ENCODE data around the gene TXLNG. TPM values are rescaled to one million over a fixed set of nuclear protein-coding genes. Genes with fewer than 3 reads are reported as not detected.
A peak's percentile ranks its signal among the peaks of the same experiment; 100 is the strongest.

The TXLNG gene
- polyA plus RNA-seq, 4 donors: 5.4 to 17.2 (median 9.2) TPM

- Histone ChIP-seq H3K9me3 (ENCODE audit: control insufficient read depth in 2 of 2, insufficient read depth in 1 of 2, low read depth in 1 of 2, low read length in 1 of 2) (no peaks in the 10 kb centered on the region), H3K27ac (ENCODE audit: low read depth in 1 of 3, low read length in 2 of 3) (peak overlapping the region in 1 of 3 donors; percentile 63), H3K36me3 (ENCODE audit: control insufficient read depth in 3 of 3, insufficient read depth in 2 of 3, low read depth in 1 of 3, low read length in 3 of 3) (peaks cover 0 to 18% (median 4%) of the 10 kb centered on the region in 3 donors), H3K4me3 (ENCODE audit: low read depth in 1 of 3, low read length in 3 of 3) (no peak overlapping the region), H3K27me3 (ENCODE audit: control insufficient read depth in 3 of 3, insufficient read depth in 3 of 3, low read length in 3 of 3) (no peaks in the 10 kb centered on the region), H3K4me1 (ENCODE audit: control insufficient read depth in 3 of 3, insufficient read depth in 2 of 3, low read depth in 1 of 3, low read length in 2 of 3) (peaks cover 0 to 5% (median 0%) of the 10 kb centered on the region in 3 donors)
- 25 to 55% (median 43%) methylated on average over 5 of the region's 5 CpGs for WGBS, 3 donors
- DNase-seq: peak; percentile 45 to 69
- no peak for FAIRE-seq
Measured at GRCh38 chrX:16819634-16820033, 33.4 kb downstream of the TXLNG start.

- H3K27ac ChIP-seq (ENCODE audit: low read depth in 1 of 3, low read length in 2 of 3): no peak overlapping the region
- WGBS, 3 donors: 86 to 97% (median 90%) methylated on average over 2 of the region's 2 CpGs
- FAIRE-seq: no peak
- peaks cover 0 to 5% (median 0%) of the 10 kb centered on the region in 3 donors for H3K4me1 ChIP-seq (ENCODE audit: control insufficient read depth in 3 of 3, insufficient read depth in 2 of 3, low read depth in 1 of 3, low read length in 2 of 3)
- no peak overlapping the region for H3K4me3 ChIP-seq (ENCODE audit: low read depth in 1 of 3, low read length in 3 of 3)
- no peak for DNase-seq
- no peaks in the 10 kb centered on the region for H3K9me3 ChIP-seq (ENCODE audit: control insufficient read depth in 2 of 2, insufficient read depth in 1 of 2, low read depth in 1 of 2, low read length in 1 of 2)
- no peaks in the 10 kb centered on the region for H3K27me3 ChIP-seq (ENCODE audit: control insufficient read depth in 3 of 3, insufficient read depth in 3 of 3, low read length in 3 of 3)
- peaks cover 0 to 18% (median 4%) of the 10 kb centered on the region in 3 donors for H3K36me3 ChIP-seq (ENCODE audit: control insufficient read depth in 3 of 3, insufficient read depth in 2 of 3, low read depth in 1 of 3, low read length in 3 of 3)
Measured at GRCh38 chrX:16822723-16823122, 36.5 kb downstream of the TXLNG start.

DNA sequence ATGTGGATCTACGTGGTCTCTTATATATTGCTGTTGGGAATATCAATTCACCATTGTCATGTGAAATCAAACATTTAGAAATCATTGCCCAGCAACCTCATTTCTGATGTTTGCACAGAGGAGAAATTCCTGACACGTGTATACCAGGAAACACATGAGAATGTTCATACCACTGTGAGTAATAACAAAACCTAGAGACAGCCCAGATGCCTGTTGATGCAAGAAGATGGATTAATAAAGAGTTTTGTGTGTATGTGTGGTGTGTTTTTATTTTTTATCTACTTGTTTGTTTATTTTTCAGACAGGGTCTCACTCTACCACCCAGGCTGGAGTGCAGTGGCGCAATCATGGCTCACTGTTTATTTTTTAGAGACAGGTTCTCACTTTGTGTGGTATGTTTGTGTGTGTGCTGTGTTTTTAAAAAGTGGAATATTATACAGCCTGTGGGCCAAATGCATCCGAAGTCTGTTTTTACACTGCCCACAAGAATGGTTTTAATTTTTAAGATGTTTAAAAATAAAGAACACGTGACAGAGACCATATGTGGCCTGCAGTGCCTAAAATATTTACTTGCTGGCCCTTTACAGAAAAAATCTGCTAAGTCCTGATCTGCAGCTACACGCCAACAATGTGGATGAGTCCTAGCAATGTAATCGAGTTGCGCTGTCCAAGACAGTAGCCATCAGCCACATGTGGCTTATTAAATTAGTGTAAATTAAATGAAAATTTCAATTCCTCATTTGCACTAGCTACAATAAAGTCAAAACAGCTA lies 39.2 kb downstream of the TXLNG start:
- WGBS, 3 donors: 67 to 87% (median 81%) methylated on average over 8 of the region's 8 CpGs
- no peak for FAIRE-seq

DNA sequence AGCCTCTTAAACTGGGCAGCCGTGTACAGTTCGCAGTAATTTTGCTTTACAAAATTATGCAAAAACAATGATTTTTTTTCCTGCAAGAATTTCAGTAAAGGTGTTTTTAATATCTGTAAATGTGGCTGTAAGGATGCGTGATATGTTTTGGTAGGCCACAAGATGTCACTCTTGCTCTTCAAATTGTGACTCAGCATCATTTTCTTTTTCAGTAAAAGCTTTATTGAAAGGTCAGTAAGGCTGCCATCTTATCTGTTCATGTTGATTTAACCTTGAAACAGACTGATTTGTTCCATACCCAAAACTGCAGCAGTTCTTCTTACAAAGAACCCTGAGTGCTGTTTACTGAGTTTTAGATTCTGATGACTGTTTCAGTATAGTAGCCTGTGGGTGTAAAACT lies 39.9 kb downstream of the TXLNG start:
- no peaks in the 10 kb centered on the region for H3K9me3 ChIP-seq (ENCODE audit: control insufficient read depth in 2 of 2, insufficient read depth in 1 of 2, low read depth in 1 of 2, low read length in 1 of 2)
- H3K4me1 ChIP-seq (ENCODE audit: control insufficient read depth in 3 of 3, insufficient read depth in 2 of 3, low read depth in 1 of 3, low read length in 2 of 3): no peaks in the 10 kb centered on the region
- H3K27me3 ChIP-seq (ENCODE audit: control insufficient read depth in 3 of 3, insufficient read depth in 3 of 3, low read length in 3 of 3): no peaks in the 10 kb centered on the region
- 42 to 58% (median 56%) methylated on average over 3 of the region's 3 CpGs for WGBS, 3 donors
- DNase-seq: peak; percentile 32 to 37
- peaks cover 0 to 10% (median 4%) of the 10 kb centered on the region in 3 donors for H3K36me3 ChIP-seq (ENCODE audit: control insufficient read depth in 3 of 3, insufficient read depth in 2 of 3, low read depth in 1 of 3, low read length in 3 of 3)
- no peak overlapping the region for H3K4me3 ChIP-seq (ENCODE audit: low read depth in 1 of 3, low read length in 3 of 3)
- no peak overlapping the region for H3K27ac ChIP-seq (ENCODE audit: low read depth in 1 of 3, low read length in 2 of 3)
- peak; percentile 26 for FAIRE-seq

More for the DNA sequence above, 39.2 kb downstream of the TXLNG start:
- Histone ChIP-seq H3K9me3 (ENCODE audit: control insufficient read depth in 2 of 2, insufficient read depth in 1 of 2, low read depth in 1 of 2, low read length in 1 of 2) (no peaks in the 10 kb centered on the region), H3K27me3 (ENCODE audit: control insufficient read depth in 3 of 3, insufficient read depth in 3 of 3, low read length in 3 of 3) (no peaks in the 10 kb centered on the region), H3K36me3 (ENCODE audit: control insufficient read depth in 3 of 3, insufficient read depth in 2 of 3, low read depth in 1 of 3, low read length in 3 of 3) (peaks cover 0 to 15% (median 4%) of the 10 kb centered on the region in 3 donors), H3K4me1 (ENCODE audit: control insufficient read depth in 3 of 3, insufficient read depth in 2 of 3, low read depth in 1 of 3, low read length in 2 of 3) (no peaks in the 10 kb centered on the region), H3K4me3 (ENCODE audit: low read depth in 1 of 3, low read length in 3 of 3) (no peak overlapping the region), H3K27ac (ENCODE audit: low read depth in 1 of 3, low read length in 2 of 3) (no peak overlapping the region)
- DNase-seq: no peak

GRCh38 chrX:16827225-16827624 lies 41.0 kb downstream of the TXLNG start:
- peaks cover 2 to 14% (median 4%) of the 10 kb centered on the region in 3 donors for H3K36me3 ChIP-seq (ENCODE audit: control insufficient read depth in 3 of 3, insufficient read depth in 2 of 3, low read depth in 1 of 3, low read length in 3 of 3)
- H3K27ac ChIP-seq (ENCODE audit: low read depth in 1 of 3, low read length in 2 of 3): peak overlapping the region in 1 of 3 donors; percentile 38
- no peak for DNase-seq
- no peak overlapping the region for H3K4me3 ChIP-seq (ENCODE audit: low read depth in 1 of 3, low read length in 3 of 3)
- FAIRE-seq: no peak
- WGBS, 3 donors: 80 to 98% (median 95%) methylated on average over 2 of the region's 2 CpGs
- H3K9me3 ChIP-seq (ENCODE audit: control insufficient read depth in 2 of 2, insufficient read depth in 1 of 2, low read depth in 1 of 2, low read length in 1 of 2): no peaks in the 10 kb centered on the region
- no peaks in the 10 kb centered on the region for H3K4me1 ChIP-seq (ENCODE audit: control insufficient read depth in 3 of 3, insufficient read depth in 2 of 3, low read depth in 1 of 3, low read length in 2 of 3)
- H3K27me3 ChIP-seq (ENCODE audit: control insufficient read depth in 3 of 3, insufficient read depth in 3 of 3, low read length in 3 of 3): no peaks in the 10 kb centered on the region

GRCh38 chrX:16828124-16828908 lies 42.0 kb downstream of the TXLNG start:
- DNase-seq: no peak
- Histone ChIP-seq H3K27ac (ENCODE audit: low read depth in 1 of 3, low read length in 2 of 3) (peak overlapping the region in 2 of 3 donors; percentile 16 to 77), H3K4me1 (ENCODE audit: control insufficient read depth in 3 of 3, insufficient read depth in 2 of 3, low read depth in 1 of 3, low read length in 2 of 3) (no peaks in the 10 kb centered on the region), H3K36me3 (ENCODE audit: control insufficient read depth in 3 of 3, insufficient read depth in 2 of 3, low read depth in 1 of 3, low read length in 3 of 3) (peaks cover 0 to 11% (median 2%) of the 10 kb centered on the region in 3 donors), H3K9me3 (ENCODE audit: control insufficient read depth in 2 of 2, insufficient read depth in 1 of 2, low read depth in 1 of 2, low read length in 1 of 2) (no peaks in the 10 kb centered on the region), H3K27me3 (ENCODE audit: control insufficient read depth in 3 of 3, insufficient read depth in 3 of 3, low read length in 3 of 3) (no peaks in the 10 kb centered on the region), H3K4me3 (ENCODE audit: low read depth in 1 of 3, low read length in 3 of 3) (no peak overlapping the region)
- WGBS, 3 donors: 44 to 68% (median 60%) methylated on average over 6 of the region's 6 CpGs
- FAIRE-seq: no peak

DNA sequence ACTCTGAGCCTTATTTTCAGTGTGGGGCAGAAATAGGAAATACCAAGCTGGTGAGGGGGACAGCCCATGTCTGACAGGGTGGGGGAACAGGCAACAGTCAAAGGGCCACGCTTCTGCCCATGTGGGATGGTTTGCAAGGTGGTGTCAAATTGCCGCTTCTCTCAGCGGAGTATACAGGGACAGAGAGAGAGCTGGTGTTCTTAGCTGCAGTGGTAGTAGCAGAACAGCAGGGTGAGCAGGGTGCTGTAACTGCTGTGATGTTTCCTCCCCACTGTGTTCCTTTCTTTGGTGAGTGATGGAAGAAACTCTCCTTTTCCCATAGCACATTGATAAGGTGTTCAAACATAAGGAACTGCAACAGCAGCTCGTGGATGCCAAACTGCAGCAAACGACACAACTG lies 46.0 kb downstream of the TXLNG start:
- Histone ChIP-seq H3K27me3 (ENCODE audit: control insufficient read depth in 3 of 3, insufficient read depth in 3 of 3, low read length in 3 of 3) (no peaks in the 10 kb centered on the region), H3K4me1 (ENCODE audit: control insufficient read depth in 3 of 3, insufficient read depth in 2 of 3, low read depth in 1 of 3, low read length in 2 of 3) (no peaks in the 10 kb centered on the region), H3K9me3 (ENCODE audit: control insufficient read depth in 2 of 2, insufficient read depth in 1 of 2, low read depth in 1 of 2, low read length in 1 of 2) (no peaks in the 10 kb centered on the region), H3K36me3 (ENCODE audit: control insufficient read depth in 3 of 3, insufficient read depth in 2 of 3, low read depth in 1 of 3, low read length in 3 of 3) (peaks cover 0 to 23% (median 2%) of the 10 kb centered on the region in 3 donors), H3K4me3 (ENCODE audit: low read depth in 1 of 3, low read length in 3 of 3) (no peak overlapping the region), H3K27ac (ENCODE audit: low read depth in 1 of 3, low read length in 2 of 3) (no peak overlapping the region)
- DNase-seq (no peak), FAIRE-seq (no peak)
- WGBS, 3 donors: 71 to 84% (median 74%) methylated on average over 5 of the region's 5 CpGs

GRCh38 chrX:16834806-16835205 lies 48.5 kb downstream of the TXLNG start:
- no peak overlapping the region for H3K27ac ChIP-seq (ENCODE audit: low read depth in 1 of 3, low read length in 2 of 3)
- no peak for FAIRE-seq

More at GRCh38 chrX:16834806-16835205, 48.5 kb downstream of the TXLNG start:
- H3K4me3 ChIP-seq (ENCODE audit: low read depth in 1 of 3, low read length in 3 of 3): no peak overlapping the region
- WGBS, 3 donors: 89 to 97% (median 94%) methylated on average over 6 of the region's 6 CpGs
- no peak for DNase-seq
- no peaks in the 10 kb centered on the region for H3K9me3 ChIP-seq (ENCODE audit: control insufficient read depth in 2 of 2, insufficient read depth in 1 of 2, low read depth in 1 of 2, low read length in 1 of 2)
- H3K27me3 ChIP-seq (ENCODE audit: control insufficient read depth in 3 of 3, insufficient read depth in 3 of 3, low read length in 3 of 3): no peaks in the 10 kb centered on the region
- no peaks in the 10 kb centered on the region for H3K4me1 ChIP-seq (ENCODE audit: control insufficient read depth in 3 of 3, insufficient read depth in 2 of 3, low read depth in 1 of 3, low read length in 2 of 3)
- peaks cover under 1 to 31% (median 2%) of the 10 kb centered on the region in 3 donors for H3K36me3 ChIP-seq (ENCODE audit: control insufficient read depth in 3 of 3, insufficient read depth in 2 of 3, low read depth in 1 of 3, low read length in 3 of 3)
